SK-N-MC (cell line): ENCODE results near the gene INS.

Source experiments
- EZH2 ChIP-seq: fragments of 200-600 bp; sonication (generic); IDR thresholded peaks from one replicate; pipeline ENCODE4 v1.6.1; 2017; ENCODE audit warnings: antibody characterized with exemption
- POLR2AphosphoS5 ChIP-seq: IDR thresholded peaks from 2 replicates; pipeline ENCODE4 v1.6.1; 2012; ENCODE audit warnings: mild to moderate bottlenecking, low read depth, low read length, borderline replicate concordance

DNA sequence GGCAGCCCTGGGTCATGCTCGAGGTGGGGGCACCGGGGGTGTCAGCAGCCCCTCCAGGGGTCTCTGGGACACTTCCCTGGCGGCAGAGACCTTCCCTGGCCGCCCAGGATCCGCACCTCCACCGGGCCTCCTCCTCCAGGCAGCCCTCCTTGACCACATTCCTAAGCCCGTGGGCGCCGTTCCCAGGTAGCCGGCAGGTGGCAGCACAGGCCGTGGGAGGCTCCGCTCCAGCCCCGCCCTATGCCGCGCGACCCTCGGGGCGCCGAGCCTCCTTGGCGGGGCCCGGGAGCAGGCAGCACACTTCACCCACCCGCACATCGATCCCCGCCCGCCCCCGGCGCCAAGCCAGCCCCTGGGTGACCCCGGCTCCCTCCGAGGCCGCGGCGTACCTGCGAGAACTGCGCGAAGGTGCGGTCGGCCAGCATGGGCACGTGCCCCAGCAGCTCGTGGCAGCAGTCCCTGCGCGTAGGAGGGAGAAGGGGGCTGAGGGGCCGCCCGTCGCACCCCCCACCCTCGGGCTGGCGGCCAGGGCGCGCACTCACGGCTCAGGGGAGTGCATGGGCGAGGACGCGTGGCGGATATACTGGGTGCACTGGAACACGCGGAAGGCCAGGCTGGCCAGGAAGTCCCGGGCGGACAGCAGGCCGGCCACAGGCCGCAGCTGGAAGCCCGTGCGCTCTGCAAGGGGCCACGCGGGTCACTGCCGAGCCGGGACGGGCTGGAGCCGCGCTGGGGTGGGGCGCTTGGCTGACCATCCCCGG is 5.3 kb upstream of the INS start:
- TF ChIP-seq POLR2AphosphoS5 (no peak), EZH2 (no peak)
